Measurements from ENCODE around the gene CUL5. TPM values are rescaled to one million over a fixed set of nuclear protein-coding genes. Genes with fewer than 3 reads are reported as not detected.

Gene CUL5
- total RNA-seq, 3 donors from 2014 or later = 26.2 to 43.7 (median 33.3) TPM

DNA sequence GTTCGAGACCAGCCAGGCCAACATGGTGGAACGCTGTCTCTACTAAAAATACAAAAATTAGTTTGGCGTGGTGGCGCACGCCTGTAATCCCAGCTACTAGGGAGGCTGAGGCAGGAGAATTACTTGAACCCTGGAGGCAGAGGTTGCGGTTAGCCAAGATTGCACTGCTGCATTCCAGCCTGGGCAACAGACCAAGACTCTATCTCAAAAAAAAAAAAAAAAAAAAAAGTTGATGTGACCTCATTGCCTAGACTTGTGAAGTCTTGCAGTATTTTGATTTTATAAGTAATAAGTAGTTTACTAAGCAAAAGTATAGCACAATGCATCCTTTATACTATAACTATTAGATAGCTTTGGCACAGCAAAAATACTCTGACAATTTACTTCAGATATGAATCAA lies 9.9 kb upstream of the CUL5 start:
- Histone ChIP-seq H3K4me1 (ENCODE audit: low read depth) (no peaks in the 10 kb centered on the region), H3K4me3 (no peak overlapping the region), H3K9me3 (no peaks in the 10 kb centered on the region), H3K36me3 (ENCODE audit: low read depth) (no peaks in the 10 kb centered on the region)
- ATAC-seq (no peak), DNase-seq (no peak)
- intact Hi-C loops (cut with DNase I, micrococcal nuclease) = no loop called here
- TF ChIP-seq, protein P1, sequence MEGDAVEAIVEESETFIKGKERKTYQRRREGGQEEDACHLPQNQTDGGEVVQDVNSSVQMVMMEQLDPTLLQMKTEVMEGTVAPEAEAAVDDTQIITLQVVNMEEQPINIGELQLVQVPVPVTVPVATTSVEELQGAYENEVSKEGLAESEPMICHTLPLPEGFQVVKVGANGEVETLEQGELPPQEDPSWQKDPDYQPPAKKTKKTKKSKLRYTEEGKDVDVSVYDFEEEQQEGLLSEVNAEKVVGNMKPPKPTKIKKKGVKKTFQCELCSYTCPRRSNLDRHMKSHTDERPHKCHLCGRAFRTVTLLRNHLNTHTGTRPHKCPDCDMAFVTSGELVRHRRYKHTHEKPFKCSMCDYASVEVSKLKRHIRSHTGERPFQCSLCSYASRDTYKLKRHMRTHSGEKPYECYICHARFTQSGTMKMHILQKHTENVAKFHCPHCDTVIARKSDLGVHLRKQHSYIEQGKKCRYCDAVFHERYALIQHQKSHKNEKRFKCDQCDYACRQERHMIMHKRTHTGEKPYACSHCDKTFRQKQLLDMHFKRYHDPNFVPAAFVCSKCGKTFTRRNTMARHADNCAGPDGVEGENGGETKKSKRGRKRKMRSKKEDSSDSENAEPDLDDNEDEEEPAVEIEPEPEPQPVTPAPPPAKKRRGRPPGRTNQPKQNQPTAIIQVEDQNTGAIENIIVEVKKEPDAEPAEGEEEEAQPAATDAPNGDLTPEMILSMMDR (IDR thresholded peaks at IDR 0.05) = no peak

DNA sequence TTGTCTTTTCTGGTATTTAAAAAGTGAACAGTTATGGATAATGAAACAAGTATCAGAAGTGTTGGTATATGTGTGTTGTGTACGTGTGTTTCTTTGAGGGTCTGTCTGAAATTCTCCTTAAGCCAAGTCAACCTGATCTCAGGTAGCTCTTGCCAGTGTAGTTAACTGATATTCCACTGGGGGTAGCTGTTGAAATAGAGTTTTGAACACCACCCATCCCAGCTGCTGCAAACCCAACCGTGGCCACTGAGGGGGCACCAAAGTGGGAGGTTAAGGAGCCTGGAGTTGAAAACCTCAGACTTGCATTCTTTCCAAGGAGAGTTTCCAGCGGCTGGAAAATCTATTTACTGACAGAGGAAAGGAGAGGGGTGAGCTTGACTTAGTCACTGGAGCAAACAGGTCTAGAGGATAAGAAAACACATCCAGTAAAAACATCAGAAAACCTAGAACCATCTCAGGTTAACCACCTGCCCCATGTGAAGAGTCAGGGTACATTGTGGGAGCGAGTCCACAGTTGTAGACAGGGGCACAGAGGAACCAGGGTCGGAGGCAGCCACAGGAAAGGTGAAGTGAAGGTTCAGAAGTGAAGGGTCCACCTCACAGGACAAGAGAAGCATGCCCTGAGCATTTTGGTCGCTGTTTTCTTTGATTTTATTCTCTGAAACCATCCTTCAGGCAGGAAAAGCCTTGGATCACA lies 8.8 kb upstream of the CUL5 start:
- intact Hi-C loops (cut with DNase I, micrococcal nuclease) = no loop called here
- H3K4me3 ChIP-seq = no peak overlapping the region
- H3K36me3 ChIP-seq (ENCODE audit: low read depth) = no peaks in the 10 kb centered on the region
- peak; percentile 52 for ATAC-seq
- TF ChIP-seq, protein P1 (IDR thresholded peaks at IDR 0.05) = no peak
- DNase-seq = peak in 1 of 3 donors; percentile 19
- H3K9me3 ChIP-seq = no peaks in the 10 kb centered on the region
- H3K4me1 ChIP-seq (ENCODE audit: low read depth) = no peaks in the 10 kb centered on the region

DNA sequence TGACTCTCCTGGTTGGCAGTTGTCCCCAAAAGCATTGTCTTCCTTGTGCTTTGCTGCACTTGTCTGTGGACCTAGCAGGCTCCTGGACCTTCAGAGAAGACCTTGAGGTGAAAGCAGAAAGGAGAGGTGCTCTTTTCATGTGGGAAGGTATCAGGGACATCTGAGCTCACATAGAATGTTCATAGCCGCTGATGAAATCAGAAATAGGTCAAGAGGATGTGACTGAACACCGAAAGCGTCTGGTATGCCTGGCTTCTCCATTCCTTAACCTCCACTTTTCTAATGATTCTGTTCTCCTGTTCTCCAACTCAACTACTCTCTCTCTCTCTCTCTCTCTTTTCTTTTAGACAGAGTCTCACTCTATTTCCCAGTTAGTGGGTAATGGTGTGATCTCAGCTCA lies 6.2 kb upstream of the CUL5 start:
- DNase-seq (no peak), ATAC-seq (no peak)
- Histone ChIP-seq H3K36me3 (ENCODE audit: low read depth) (no peaks in the 10 kb centered on the region), H3K4me3 (no peak overlapping the region), H3K9me3 (no peaks in the 10 kb centered on the region), H3K4me1 (ENCODE audit: low read depth) (no peaks in the 10 kb centered on the region)
- TF ChIP-seq, protein P1 (IDR thresholded peaks at IDR 0.05) = no peak
- intact Hi-C loops (cut with DNase I, micrococcal nuclease) = no loop called here

DNA sequence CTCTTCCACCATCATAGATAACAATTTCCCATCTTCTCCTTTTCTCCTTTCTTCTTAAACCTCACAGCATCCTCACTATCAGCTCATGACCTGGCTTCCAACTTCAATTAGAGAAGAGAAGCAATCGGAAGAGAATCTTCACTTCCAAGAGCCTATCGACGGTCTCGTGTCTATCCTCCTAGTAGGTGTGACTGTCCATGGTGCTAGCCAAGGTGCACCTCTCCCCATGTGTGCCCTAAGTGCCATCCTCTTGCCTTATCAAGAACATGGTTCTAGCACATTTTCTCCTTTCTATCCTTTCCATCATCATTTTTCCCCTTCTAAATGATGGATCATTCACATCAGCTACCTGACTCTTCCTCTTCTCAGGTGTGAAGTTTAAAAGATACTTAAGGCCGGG lies 5.1 kb upstream of the CUL5 start:
- peaks cover 2% of the 10 kb centered on the region for H3K4me1 ChIP-seq (ENCODE audit: low read depth)
- DNase-seq (no peak), ATAC-seq (no peak)
- intact Hi-C loops (cut with DNase I, micrococcal nuclease) = no loop called here
- H3K36me3 ChIP-seq (ENCODE audit: low read depth) = no peaks in the 10 kb centered on the region
- TF ChIP-seq, protein P1 (IDR thresholded peaks at IDR 0.05) = no peak
- H3K9me3 ChIP-seq = no peaks in the 10 kb centered on the region
- H3K4me3 ChIP-seq = no peak overlapping the region

DNA sequence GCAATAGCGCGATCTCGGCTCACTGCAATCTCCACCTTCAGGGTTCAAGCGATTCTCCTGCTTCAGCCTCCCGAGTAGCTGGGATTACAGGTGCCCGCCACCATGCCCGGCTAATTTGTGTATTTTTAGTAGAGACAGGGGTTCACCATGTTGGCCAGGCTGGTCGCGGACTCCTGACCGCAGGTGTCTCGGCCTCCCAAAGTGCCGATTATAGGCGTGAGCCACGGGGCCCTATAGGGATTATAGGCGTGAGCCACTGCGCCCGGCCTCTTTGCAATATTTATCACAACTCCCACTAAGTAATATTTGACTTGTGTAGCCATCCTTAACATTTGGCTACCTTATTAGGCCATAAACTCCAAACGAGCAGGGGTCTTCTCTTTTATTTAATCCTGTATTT lies 879 bp upstream of the CUL5 start:
- Histone ChIP-seq H3K36me3 (ENCODE audit: low read depth) (no peaks in the 10 kb centered on the region), H3K4me3 (no peak overlapping the region), H3K9me3 (no peaks in the 10 kb centered on the region), H3K4me1 (ENCODE audit: low read depth) (peaks cover 20% of the 10 kb centered on the region)
- no peak for ATAC-seq
- no peak for DNase-seq
- intact Hi-C loops (cut with DNase I, micrococcal nuclease) = no loop called here
- TF ChIP-seq, protein P1 (IDR thresholded peaks at IDR 0.05) = no peak

All from mucosa of descending colon (tissue), 3 donors.